Fibroblast of lung (primary cell): Measurements from ENCODE around the gene NHSL2.

Experiments used
- EZH2 ChIP-seq: IDR thresholded peaks from 2 replicates; pipeline ENCODE4 v1.5.1; 2012; ENCODE audit warnings: low read length, control low read depth, mild to moderate bottlenecking; ENCODE audit errors: missing control alignments
- TF ChIP-seq, protein P1 (sequence below), 2 donors: IDR thresholded peaks in 1 of 2; conservative IDR thresholded peaks in 1 of 2; 1 replicate in 1 of 2; 2 replicates in 1 of 2; pipeline ENCODE4 v1.5.1; 2011 to 2012; ENCODE audit warnings: low read length in 2 of 2, control low read depth in 1 of 2, inconsistent platforms in 1 of 2, low read depth in 1 of 2, mild to moderate bottlenecking in 1 of 2

DNA sequence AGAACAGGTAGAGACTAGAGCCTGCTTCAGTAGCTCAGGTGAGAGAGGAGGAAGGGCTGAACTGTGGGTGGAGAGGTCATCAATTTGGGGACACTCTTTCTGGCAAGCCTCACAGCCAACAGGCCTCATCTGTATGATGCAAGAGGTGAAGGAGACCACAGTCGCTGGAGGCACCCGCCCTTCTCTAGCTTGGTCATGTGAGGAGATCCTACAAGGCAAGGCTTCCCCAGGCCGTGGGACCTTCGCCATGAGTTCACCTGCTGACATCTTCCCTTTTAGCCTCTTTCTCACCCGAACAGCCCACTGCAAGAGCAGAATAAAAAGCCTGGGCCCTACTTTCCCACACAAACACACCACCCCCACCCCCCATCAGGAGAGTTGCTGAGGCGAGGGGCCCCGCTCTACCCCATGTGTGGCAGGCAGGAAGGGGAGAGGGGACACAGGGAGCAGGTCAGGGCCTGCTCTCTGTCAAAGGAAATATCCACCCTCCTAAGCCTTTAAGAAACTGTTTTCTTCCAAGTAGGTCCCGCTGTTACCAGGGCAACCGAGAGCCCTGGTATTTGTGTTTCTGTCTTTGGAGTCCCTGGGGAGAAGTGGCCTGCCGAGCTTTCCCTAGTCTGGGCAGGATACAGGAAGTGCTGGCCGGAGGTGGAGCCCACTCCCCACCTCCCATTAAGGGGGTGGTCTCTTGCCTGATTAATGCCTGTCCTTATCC, 213.0 kb downstream of the NHSL2 start:
- TF ChIP-seq EZH2: no peak
- TF ChIP-seq, protein P1, sequence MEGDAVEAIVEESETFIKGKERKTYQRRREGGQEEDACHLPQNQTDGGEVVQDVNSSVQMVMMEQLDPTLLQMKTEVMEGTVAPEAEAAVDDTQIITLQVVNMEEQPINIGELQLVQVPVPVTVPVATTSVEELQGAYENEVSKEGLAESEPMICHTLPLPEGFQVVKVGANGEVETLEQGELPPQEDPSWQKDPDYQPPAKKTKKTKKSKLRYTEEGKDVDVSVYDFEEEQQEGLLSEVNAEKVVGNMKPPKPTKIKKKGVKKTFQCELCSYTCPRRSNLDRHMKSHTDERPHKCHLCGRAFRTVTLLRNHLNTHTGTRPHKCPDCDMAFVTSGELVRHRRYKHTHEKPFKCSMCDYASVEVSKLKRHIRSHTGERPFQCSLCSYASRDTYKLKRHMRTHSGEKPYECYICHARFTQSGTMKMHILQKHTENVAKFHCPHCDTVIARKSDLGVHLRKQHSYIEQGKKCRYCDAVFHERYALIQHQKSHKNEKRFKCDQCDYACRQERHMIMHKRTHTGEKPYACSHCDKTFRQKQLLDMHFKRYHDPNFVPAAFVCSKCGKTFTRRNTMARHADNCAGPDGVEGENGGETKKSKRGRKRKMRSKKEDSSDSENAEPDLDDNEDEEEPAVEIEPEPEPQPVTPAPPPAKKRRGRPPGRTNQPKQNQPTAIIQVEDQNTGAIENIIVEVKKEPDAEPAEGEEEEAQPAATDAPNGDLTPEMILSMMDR (conservative IDR thresholded peaks at IDR 0.05 in 1 of 2, IDR thresholded peaks at IDR 0.05 in 1 of 2; ENCODE audit: low read depth in 1 of 2, low read length in 2 of 2): no peak
